Lower lobe of right lung (tissue), 2 donors: ENCODE data around the gene TNFSF11. TPM values are rescaled to one million over a fixed set of nuclear protein-coding genes. Genes with fewer than 3 reads are reported as not detected.

ENCODE experiments used
- ATAC-seq, 2 donors: fragments of 200-7000 bp; cut with Tn5 transposase; one replicate each; pipeline ENCODE4 v1.9.1; 2020 to 2022; ENCODE audit warnings: mild to moderate bottlenecking in 2 of 2, moderate library complexity in 2 of 2
- DNase-seq: peaks from one replicate; pipeline ENCODE4 v3.0.0-alpha.2; 2020
- H3K27ac ChIP-seq: fragments of 200-600 bp; one replicate; pipeline ENCODE4 v1.8.0; 2022
- H3K27me3 ChIP-seq: fragments of 200-600 bp; one replicate; pipeline ENCODE4 v1.8.0; 2022; ENCODE audit warnings: low read depth
- H3K36me3 ChIP-seq: fragments of 200-600 bp; one replicate; pipeline ENCODE4 v1.8.0; 2022; ENCODE audit warnings: mild to moderate bottlenecking
- H3K4me1 ChIP-seq: fragments of 200-600 bp; one replicate; pipeline ENCODE4 v1.8.0; 2022
- H3K4me3 ChIP-seq: fragments of 200-600 bp; one replicate; pipeline ENCODE4 v1.8.0; 2022; ENCODE audit warnings: mild to moderate bottlenecking
- H3K9me3 ChIP-seq: fragments of 200-600 bp; one replicate; pipeline ENCODE4 v1.8.0; 2022
- intact Hi-C: fragments of 100-400 bp; cut with DNase I; formaldehyde crosslinking; loops from one replicate; pipeline ENCODE4 v1.11.0; 2022
- total RNA-seq: library from RNA; stranded (reverse); fragmentation: NEBNext Ultra II Directional; extraction: Animal tissue kit (Norgen Biotek cat#: 25700); gene quantifications from one replicate; pipeline ENCODE4 v1.2.1, GENCODE V29; 2021
- TF ChIP-seq, protein P1 (sequence below): fragments of 200-600 bp; IDR thresholded peaks from one replicate; pipeline ENCODE4 v1.8.0; 2022; ENCODE audit warnings: antibody characterized with exemption, mild to moderate bottlenecking
- donor health status: DM: no; HTN: yes; CAD: no; lungs with severe emphysema.

The TNFSF11 gene
- total RNA-seq, 1 donor from 2014 or later, result not detected

DNA sequence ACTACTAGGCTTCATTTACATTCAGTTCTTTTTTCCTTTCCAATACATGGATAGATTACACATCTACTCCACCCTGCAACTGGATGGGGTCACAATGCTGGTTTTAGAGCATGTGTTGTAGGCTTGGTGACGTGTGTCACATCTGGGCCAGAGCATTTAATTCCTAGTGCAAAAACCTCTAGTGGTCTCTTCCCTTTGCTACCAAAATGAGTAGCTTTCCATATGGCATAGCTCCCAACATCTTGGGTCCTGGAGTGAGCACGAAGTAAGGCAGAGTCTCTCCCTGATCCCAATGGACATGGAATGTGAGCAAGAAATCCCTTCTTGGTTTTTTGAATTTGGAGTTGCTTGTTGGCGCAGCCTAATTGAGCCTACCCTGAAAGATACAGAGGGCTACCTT is 51.7 kb downstream of the TNFSF11 start:
- Histone ChIP-seq H3K36me3 (no peaks in the 10 kb centered on the region), H3K9me3 (no peaks in the 10 kb centered on the region), H3K4me3 (no peak overlapping the region), H3K4me1 (no peaks in the 10 kb centered on the region), H3K27me3 (no peaks in the 10 kb centered on the region), H3K27ac (no peak overlapping the region)
- ATAC-seq (no peak), DNase-seq (no peak)
- intact Hi-C loops, result no loop called here
- TF ChIP-seq, protein P1, sequence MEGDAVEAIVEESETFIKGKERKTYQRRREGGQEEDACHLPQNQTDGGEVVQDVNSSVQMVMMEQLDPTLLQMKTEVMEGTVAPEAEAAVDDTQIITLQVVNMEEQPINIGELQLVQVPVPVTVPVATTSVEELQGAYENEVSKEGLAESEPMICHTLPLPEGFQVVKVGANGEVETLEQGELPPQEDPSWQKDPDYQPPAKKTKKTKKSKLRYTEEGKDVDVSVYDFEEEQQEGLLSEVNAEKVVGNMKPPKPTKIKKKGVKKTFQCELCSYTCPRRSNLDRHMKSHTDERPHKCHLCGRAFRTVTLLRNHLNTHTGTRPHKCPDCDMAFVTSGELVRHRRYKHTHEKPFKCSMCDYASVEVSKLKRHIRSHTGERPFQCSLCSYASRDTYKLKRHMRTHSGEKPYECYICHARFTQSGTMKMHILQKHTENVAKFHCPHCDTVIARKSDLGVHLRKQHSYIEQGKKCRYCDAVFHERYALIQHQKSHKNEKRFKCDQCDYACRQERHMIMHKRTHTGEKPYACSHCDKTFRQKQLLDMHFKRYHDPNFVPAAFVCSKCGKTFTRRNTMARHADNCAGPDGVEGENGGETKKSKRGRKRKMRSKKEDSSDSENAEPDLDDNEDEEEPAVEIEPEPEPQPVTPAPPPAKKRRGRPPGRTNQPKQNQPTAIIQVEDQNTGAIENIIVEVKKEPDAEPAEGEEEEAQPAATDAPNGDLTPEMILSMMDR, result no peak

DNA sequence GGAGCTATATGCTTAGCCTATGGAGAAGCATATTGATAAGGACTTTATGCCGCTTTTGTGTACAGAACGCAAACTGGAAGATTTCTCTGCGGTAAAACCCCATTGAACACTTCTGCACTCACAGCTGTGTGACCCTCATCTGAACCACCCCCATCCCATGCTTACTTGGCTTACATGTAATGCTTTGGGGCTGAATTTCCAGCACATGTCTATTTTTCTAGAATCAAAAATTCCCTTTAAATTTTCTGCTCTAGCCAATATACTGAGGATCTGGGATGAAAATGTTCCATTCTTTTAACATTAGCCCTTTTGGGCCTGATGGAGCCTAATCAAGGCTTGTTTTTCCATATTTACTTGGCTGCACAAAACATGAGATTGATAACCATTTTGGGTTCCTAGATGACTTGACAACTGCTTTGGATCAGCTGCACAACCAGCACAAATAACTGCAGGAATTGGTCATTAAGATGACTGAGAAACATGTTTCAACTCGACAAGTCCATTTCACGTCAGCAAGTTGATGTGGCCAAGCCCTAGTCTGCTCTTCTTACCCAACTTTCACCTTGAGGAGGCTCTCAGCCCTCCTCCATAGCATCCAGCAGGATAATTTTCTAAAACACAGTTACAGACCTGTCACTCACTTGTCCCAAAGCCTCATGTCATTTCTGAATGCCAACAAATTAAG is 52.4 kb downstream of the TNFSF11 start:
- Histone ChIP-seq H3K4me3 (no peak overlapping the region), H3K4me1 (no peaks in the 10 kb centered on the region), H3K9me3 (no peaks in the 10 kb centered on the region), H3K36me3 (no peaks in the 10 kb centered on the region), H3K27ac (no peak overlapping the region), H3K27me3 (no peaks in the 10 kb centered on the region)
- TF ChIP-seq, protein P1, result no peak
- intact Hi-C loops, result no loop called here
- DNase-seq (no peak), ATAC-seq (no peak)

DNA sequence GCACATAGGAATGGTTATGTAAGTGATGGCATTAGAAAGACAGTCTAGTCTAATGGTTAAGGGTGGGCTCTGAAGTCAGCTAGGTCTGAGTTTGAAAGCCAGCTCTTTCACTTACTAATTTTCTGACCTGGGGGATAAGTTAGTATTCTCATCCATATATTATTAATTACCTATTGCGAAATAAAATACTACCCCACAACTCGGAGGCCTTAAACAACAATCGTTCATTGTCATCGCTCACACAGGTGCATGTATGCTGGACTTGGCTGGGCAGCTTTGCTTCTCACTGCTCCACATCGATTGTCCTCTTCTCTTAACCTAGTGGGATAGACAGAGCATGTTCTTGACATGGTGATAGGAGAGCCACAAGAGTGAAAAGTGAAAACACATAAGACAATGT is 54.7 kb downstream of the TNFSF11 start:
- no peaks in the 10 kb centered on the region for H3K9me3 ChIP-seq
- H3K4me3 ChIP-seq, result no peak overlapping the region
- no peaks in the 10 kb centered on the region for H3K4me1 ChIP-seq
- H3K27ac ChIP-seq, result no peak overlapping the region
- no peak for ATAC-seq
- no peaks in the 10 kb centered on the region for H3K36me3 ChIP-seq
- TF ChIP-seq, protein P1, result no peak
- no peak for DNase-seq
- H3K27me3 ChIP-seq, result no peaks in the 10 kb centered on the region
- intact Hi-C loops, result no loop called here

DNA sequence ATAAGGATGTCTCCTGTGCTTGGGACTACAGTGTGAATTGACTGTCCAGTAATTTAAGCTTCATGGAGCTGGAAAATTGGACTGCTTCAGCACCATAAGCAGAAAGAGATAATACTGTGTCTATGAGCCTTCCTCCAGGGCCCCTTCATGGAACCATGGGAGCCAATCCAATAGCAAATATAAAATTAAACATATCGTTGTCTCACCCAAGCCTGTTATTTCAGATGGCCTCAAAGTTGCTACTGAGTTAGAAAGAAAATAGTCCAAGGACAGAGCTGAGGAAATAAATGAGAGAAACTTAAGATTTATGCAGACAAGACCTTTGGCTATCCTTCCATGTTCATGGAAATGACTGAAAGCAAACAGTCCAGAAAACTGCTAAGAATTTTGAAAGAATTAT is 57.2 kb downstream of the TNFSF11 start:
- DNase-seq (no peak), ATAC-seq (no peak)
- Histone ChIP-seq H3K27me3 (no peaks in the 10 kb centered on the region), H3K4me3 (no peak overlapping the region), H3K9me3 (no peaks in the 10 kb centered on the region), H3K36me3 (no peaks in the 10 kb centered on the region), H3K4me1 (no peaks in the 10 kb centered on the region), H3K27ac (no peak overlapping the region)
- TF ChIP-seq, protein P1, result no peak
- intact Hi-C loops, result no loop called here

DNA sequence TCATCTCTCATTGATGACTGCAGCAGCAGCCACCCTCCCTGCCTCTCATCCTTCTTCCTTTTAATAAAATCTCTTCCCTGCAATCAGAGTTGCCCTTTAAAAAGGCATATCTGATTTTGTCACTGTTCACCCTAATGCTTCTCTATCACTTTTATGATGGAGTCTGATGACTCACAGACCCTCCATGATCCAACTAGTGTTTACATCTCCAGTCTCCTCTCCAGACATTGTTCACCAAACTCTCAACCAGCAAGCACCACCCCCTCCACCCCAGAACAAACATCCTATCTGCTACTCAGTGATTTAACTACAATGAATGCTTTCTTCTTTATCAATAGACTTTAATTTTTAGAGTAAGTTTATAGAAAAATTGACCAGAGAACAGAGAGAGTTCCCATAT is 59.5 kb downstream of the TNFSF11 start:
- Histone ChIP-seq H3K36me3 (no peaks in the 10 kb centered on the region), H3K27me3 (no peaks in the 10 kb centered on the region), H3K27ac (no peak overlapping the region), H3K4me1 (no peaks in the 10 kb centered on the region), H3K9me3 (no peaks in the 10 kb centered on the region), H3K4me3 (no peak overlapping the region)
- DNase-seq, result no peak
- intact Hi-C loops, result no loop called here
- ATAC-seq, result no peak
- TF ChIP-seq, protein P1, result no peak
